HCT116 (cell line): ENCODE data around the gene PAQR4. TPM values are rescaled to one million over a fixed set of nuclear protein-coding genes. Genes with fewer than 3 reads are reported as not detected.

Experiments used
- ATAC-seq: fragments of 200-7000 bp; cut with Tn5 transposase; 2 replicates; pipeline ENCODE4 v1.9.1; 2020; ENCODE audit warnings: mild to moderate bottlenecking, moderate library complexity
- BruUV-seq: library from RNA; stranded (reverse); fragments of 400-500 nt; replicated peaks from 2 replicates; lab custom pipeline; 2021; lab: Mats Ljungman, UMichigan
- CTCF ChIA-PET: fragments of 300-600 bp; sonication (Branson Sonifier 250); formaldehyde crosslinking; loops from one replicate; lab custom pipeline; 2021; ENCODE audit warnings: antibody characterized with exemption; lab: Charles Lee
- POLR2A ChIA-PET: fragments of 300-600, 350-600 bp; sonication (Branson Sonifier 250); formaldehyde crosslinking; loops from one replicate; lab custom pipeline; 2021; ENCODE audit warnings: antibody characterized with exemption; lab: Charles Lee
- RAD21 ChIA-PET, 2 experiments: fragments of 300-600 bp; sonication (Branson Sonifier 250); formaldehyde crosslinking; loops; one replicate each; lab custom pipeline; 2023; ENCODE audit warnings: low total read pairs in 2 of 2; ENCODE audit not compliant: uncharacterized antibody in 2 of 2, unreplicated experiment in 2 of 2, low non-redundant PET in 1 of 2; lab: Charles Lee
- DNase-seq: peaks from one replicate; pipeline ENCODE4 v3.0.0-alpha.2; 2010; ENCODE audit warnings: low read depth, low spot score
- H2AFZ ChIP-seq: fragments of 200-600 bp; shearing (Covaris generic), sonication (generic); 2 replicates; pipeline ENCODE4 v1.6.1; 2017; ENCODE audit warnings: low read depth, mixed run types, mixed read lengths, antibody characterized with exemption, low read length; ENCODE audit not compliant: poor library complexity, severe bottlenecking
- H3K27ac ChIP-seq: 2 replicates; pipeline ENCODE4 v1.5.1; 2012; ENCODE audit warnings: low read depth, low read length
- H3K27me3 ChIP-seq: fragments of 200-600 bp; sonication (generic); 2 replicates; pipeline ENCODE4 v1.6.1; 2016; ENCODE audit warnings: mixed run types, low read length, mixed read lengths; ENCODE audit not compliant: insufficient read depth
- H3K36me3 ChIP-seq, 2 experiments: fragments of 200-500 bp in 1 of 2; fragments of 200-600 bp in 1 of 2; sonication (Bioruptor generic) in 1 of 2; sonication (generic) in 1 of 2; 2 replicates each; pipeline versions ENCODE4 v1.5.1 to v1.6.1; 2014 to 2016; ENCODE audit warnings: low read length in 2 of 2, inconsistent platforms in 1 of 2, mixed read lengths in 1 of 2, mixed run types in 1 of 2; ENCODE audit not compliant: insufficient read depth in 2 of 2, control insufficient read depth in 1 of 2
- H3K4me1 ChIP-seq, 2 experiments: fragments of 200-600 bp in 1 of 2; sonication (generic) in 1 of 2; 2 replicates each; pipeline versions ENCODE4 v1.5.1 to v1.6.1; 2012 to 2017; ENCODE audit warnings: low read length in 2 of 2, inconsistent platforms in 1 of 2, mild to moderate bottlenecking in 1 of 2, mixed read lengths in 1 of 2, mixed run types in 1 of 2, moderate library complexity in 1 of 2; ENCODE audit not compliant: insufficient read depth in 2 of 2, control insufficient read depth in 1 of 2
- H3K4me2 ChIP-seq: fragments of 200-600 bp; sonication (generic); 2 replicates; pipeline ENCODE4 v1.6.1; 2017; ENCODE audit warnings: mixed run types, low read length, mixed read lengths
- H3K4me3 ChIP-seq, 2 experiments: fragments of 200-600 bp in 1 of 2; sonication (generic) in 1 of 2; replicated peaks in 1 of 2; 2 replicates each; pipeline ENCODE4 v1.5.1; 2011 to 2016; ENCODE audit warnings: low read length in 2 of 2, control low read depth in 1 of 2, low read depth in 1 of 2, mild to moderate bottlenecking in 1 of 2, mixed read lengths in 1 of 2, mixed run types in 1 of 2
- H3K79me2 ChIP-seq: fragments of 200-600 bp; sonication (generic); 2 replicates; pipeline ENCODE4 v1.6.1; 2017; ENCODE audit warnings: mild to moderate bottlenecking, mixed run types, low read length, moderate library complexity, mixed read lengths; ENCODE audit not compliant: insufficient read depth
- H3K9ac ChIP-seq: fragments of 200-600 bp; sonication (generic); 2 replicates; pipeline ENCODE4 v1.6.1; 2016; ENCODE audit warnings: low read length, mixed read lengths
- H3K9me2 ChIP-seq: fragments of 200-600 bp; sonication (generic), shearing (Covaris generic); 2 replicates; pipeline ENCODE4 v1.6.1; 2017; ENCODE audit warnings: mixed run types, mild to moderate bottlenecking, moderate library complexity; ENCODE audit not compliant: insufficient read depth
- H3K9me3 ChIP-seq, 2 experiments: fragments of 200-500 bp in 1 of 2; fragments of 200-600 bp in 1 of 2; sonication (Bioruptor generic) in 1 of 2; sonication (generic) in 1 of 2; 2 replicates each; pipeline ENCODE4 v1.6.1; 2014 to 2017; ENCODE audit warnings: low read length in 2 of 2, mixed read lengths in 2 of 2, inconsistent platforms in 1 of 2, low read depth in 1 of 2, mild to moderate bottlenecking in 1 of 2, mixed run types in 1 of 2, moderate library complexity in 1 of 2; ENCODE audit not compliant: control insufficient read depth in 1 of 2, insufficient read depth in 1 of 2
- H4K20me1 ChIP-seq: fragments of 200-600 bp; sonication (generic), shearing (Covaris generic); 2 replicates; pipeline ENCODE4 v1.6.1; 2017; ENCODE audit warnings: mixed run types, mild to moderate bottlenecking, moderate library complexity; ENCODE audit not compliant: insufficient read depth
- ATF3 ChIP-seq: IDR thresholded peaks from 2 replicates; pipeline ENCODE4 v1.6.1; 2012
- ELF1 ChIP-seq: IDR thresholded peaks from 2 replicates; pipeline ENCODE4 v1.6.1; 2012; ENCODE audit warnings: low read depth, borderline replicate concordance
- POLR2A ChIP-seq: IDR thresholded peaks from 2 replicates; pipeline ENCODE4 v1.7.0; 2011; ENCODE audit warnings: borderline replicate concordance; ENCODE audit not compliant: insufficient read depth, insufficient read length; ENCODE audit errors: extremely low read depth
- REST ChIP-seq: IDR thresholded peaks from 2 replicates; pipeline ENCODE4 v1.6.1; 2012; ENCODE audit warnings: low read depth
- SIN3A ChIP-seq: IDR thresholded peaks from 2 replicates; pipeline ENCODE4 v1.6.1; 2012; ENCODE audit warnings: low read depth
- TCF7L2 ChIP-seq: IDR thresholded peaks from 2 replicates; pipeline ENCODE4 v1.7.0; 2011; ENCODE audit warnings: borderline replicate concordance, inconsistent platforms; ENCODE audit not compliant: insufficient read depth, insufficient read length; ENCODE audit errors: extremely low read depth
- YY1 ChIP-seq: IDR thresholded peaks from 2 replicates; pipeline ENCODE4 v1.6.1; 2011; ENCODE audit warnings: low read length, low read depth, moderate library complexity, mild to moderate bottlenecking; ENCODE audit not compliant: insufficient replicate concordance; ENCODE audit errors: extremely low read depth
- intact Hi-C: fragments of 100-400 bp; cut with micrococcal nuclease; formaldehyde crosslinking; loops from 2 replicates; pipeline ENCODE4 v1.10.0; 2022
- total RNA-seq: library from RNA; stranded (reverse); gene quantifications from one replicate; pipeline ENCODE4 v1.2.1, GENCODE V29; 2021; ENCODE audit not compliant: unreplicated experiment
- TF ChIP-seq, protein P1 (sequence below), 3 experiments: fragments of 200-600 bp in 1 of 3; sonication (generic) in 1 of 3; IDR thresholded peaks in 2 of 3; conservative IDR thresholded peaks in 1 of 3; 2 replicates each; pipeline ENCODE4 v1.5.1; 2012 to 2017; ENCODE audit warnings: low read depth in 2 of 3, low read length in 2 of 3, antibody characterized with exemption in 1 of 3, borderline replicate concordance in 1 of 3, control low read depth in 1 of 3, mild to moderate bottlenecking in 1 of 3, mixed read lengths in 1 of 3, mixed run types in 1 of 3, moderate library complexity in 1 of 3; ENCODE audit not compliant: insufficient read depth in 1 of 3

Gene PAQR4
- total RNA-seq, 1 experiment from 2014 or later = 45.6 TPM

DNA sequence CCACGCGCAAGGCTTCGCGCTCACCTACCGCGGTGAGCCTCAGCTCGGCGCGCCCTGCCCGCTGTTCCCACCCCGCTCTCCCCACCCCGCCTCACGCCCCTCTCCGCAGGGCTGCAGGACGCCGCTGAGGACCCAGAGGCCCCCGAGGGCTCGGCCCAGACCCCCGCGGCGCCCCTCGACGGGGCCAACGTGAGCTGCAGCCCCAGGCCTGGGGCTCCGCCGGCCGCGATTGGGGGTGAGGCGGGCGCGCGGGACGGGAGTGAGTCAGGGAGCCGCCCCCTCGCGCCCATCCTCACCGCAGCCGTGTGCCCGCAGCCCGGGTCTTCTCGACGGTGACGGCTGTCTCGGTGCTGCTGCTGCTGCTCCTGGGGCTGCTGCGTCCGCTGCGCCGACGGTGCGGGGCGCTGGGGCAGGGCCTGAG is 1.9 kb upstream of the PAQR4 start (continued):
- no peak for TF ChIP-seq REST
- no peak for TF ChIP-seq ELF1
- no peak for TF ChIP-seq ATF3
- TF ChIP-seq POLR2A = no peak
- no peak for TF ChIP-seq YY1
- TF ChIP-seq SIN3A = no peak
- TF ChIP-seq, all 23 proteins: peak for 0

- Histone ChIP-seq H3K9ac (peak overlapping the region; percentile 91), H3K4me1 (peaks cover 19 to 67% of the 10 kb centered on the region in 2 experiments), H3K4me2 (peak overlapping the region; percentile 89), H3K27me3 (no peaks in the 10 kb centered on the region), H3K36me3 (no peaks in the 10 kb centered on the region; a peak in 1 of 4 replicates), H3K9me2 (no peaks in the 10 kb centered on the region), H3K4me3 (peak overlapping the region in 1 of 2 experiments; percentile 66; a peak in 3 of 4 replicates), H3K27ac (peak overlapping the region; percentile 95), H3K79me2 (peaks cover 25% of the 10 kb centered on the region), H3K9me3 (no peaks in the 10 kb centered on the region), H2AFZ (no peak overlapping the region), H4K20me1 (peaks cover 4% of the 10 kb centered on the region; the same call in 1 of the 2 replicates)
- no TSS peak for BruUV-seq
- intact Hi-C loops = no loop called here
- ATAC-seq (no peak), DNase-seq (no peak)
- CTCF ChIA-PET = no interaction called here
- RAD21 ChIA-PET = no interaction called here
- POLR2A ChIA-PET = interaction anchor here (1.1 kb wide), 1 partner anchor 15 kb away, joined by 3 read pairs; no protein-coding TSS in a partner anchor
- TF ChIP-seq, protein P1, sequence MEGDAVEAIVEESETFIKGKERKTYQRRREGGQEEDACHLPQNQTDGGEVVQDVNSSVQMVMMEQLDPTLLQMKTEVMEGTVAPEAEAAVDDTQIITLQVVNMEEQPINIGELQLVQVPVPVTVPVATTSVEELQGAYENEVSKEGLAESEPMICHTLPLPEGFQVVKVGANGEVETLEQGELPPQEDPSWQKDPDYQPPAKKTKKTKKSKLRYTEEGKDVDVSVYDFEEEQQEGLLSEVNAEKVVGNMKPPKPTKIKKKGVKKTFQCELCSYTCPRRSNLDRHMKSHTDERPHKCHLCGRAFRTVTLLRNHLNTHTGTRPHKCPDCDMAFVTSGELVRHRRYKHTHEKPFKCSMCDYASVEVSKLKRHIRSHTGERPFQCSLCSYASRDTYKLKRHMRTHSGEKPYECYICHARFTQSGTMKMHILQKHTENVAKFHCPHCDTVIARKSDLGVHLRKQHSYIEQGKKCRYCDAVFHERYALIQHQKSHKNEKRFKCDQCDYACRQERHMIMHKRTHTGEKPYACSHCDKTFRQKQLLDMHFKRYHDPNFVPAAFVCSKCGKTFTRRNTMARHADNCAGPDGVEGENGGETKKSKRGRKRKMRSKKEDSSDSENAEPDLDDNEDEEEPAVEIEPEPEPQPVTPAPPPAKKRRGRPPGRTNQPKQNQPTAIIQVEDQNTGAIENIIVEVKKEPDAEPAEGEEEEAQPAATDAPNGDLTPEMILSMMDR (IDR thresholded peaks at IDR 0.05 in 2 of 3, conservative IDR thresholded peaks at IDR 0.05 in 1 of 3; ENCODE audit: borderline replicate concordance in 1 of 3, insufficient read depth in 1 of 3, low read depth in 2 of 3, low read length in 2 of 3) = no peak
- no peak for TF ChIP-seq TCF7L2
These were observed 1.4 kb upstream of the PAQR4 start for GRCh38 chr16:2967721-2968161.
